ENCODE measurements around the gene POLR1G.
"Not testable (repeated sequence)": the region's sequence is repeated elsewhere in the genome, so short reads cannot be mapped to it uniquely, and the experiment has no call there.

The POLR1G gene

DNA sequence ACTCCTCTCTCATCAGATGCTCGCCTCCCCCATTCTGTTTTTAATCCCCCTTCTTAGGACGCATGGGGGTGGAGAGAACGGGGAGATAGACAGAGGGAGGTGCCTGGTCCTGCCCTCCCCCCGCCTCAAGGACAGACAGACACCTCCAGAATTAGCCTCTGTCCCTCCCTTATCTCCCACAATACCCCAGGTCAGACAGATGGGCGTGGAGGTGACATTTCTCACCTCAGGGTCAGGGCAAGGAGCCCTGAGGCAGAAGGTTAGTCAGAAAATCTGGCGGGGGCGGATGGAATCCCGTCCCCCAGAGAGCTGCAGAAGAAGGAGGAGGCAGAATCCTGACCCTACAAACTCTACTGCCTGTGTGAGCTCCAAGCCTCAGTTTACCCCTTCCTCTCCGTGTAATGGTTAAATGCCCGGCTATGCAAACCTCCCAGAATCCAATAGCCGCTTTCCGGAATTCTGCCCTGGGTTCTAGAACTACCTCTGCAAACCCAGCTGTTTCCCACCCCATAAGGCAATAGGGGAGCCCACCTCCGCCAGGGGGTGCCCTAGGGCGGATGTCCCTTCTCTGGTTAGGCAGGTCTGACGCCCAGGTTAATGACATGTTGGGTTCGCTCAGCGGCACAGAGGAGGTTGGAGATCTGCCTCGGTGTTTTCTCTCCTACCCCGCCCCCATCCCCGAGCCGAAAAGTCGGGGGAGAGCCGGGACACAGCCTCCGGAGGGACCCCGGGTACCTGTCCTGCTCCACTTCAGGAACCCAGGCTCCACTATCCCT, 2.5 kb upstream of the POLR1G start:
- Histone ChIP-seq H3K9me3 (ENCODE audit: control insufficient read depth, low read length) (no peaks in the 10 kb centered on the region), H3K4me1 (ENCODE audit: control insufficient read depth, insufficient read depth, low read length) (peaks cover 34% of the 10 kb centered on the region), H3K36me3 (ENCODE audit: control insufficient read depth, insufficient read depth, low read length) (no peaks in the 10 kb centered on the region), H3K27me3 (ENCODE audit: control insufficient read depth, insufficient read depth, low read length) (peaks cover 8% of the 10 kb centered on the region), H3K9ac (ENCODE audit: low read length) (peak overlapping the region; percentile 83), H3K4me3 (ENCODE audit: low read length) (peak overlapping the region; percentile 45)

GRCh38 chr19:45404557-45405434, 1.6 kb upstream of the POLR1G start, which contains the start of gene PPP1R13L:
Gene PPP1R13L (minus strand): TSS chr19:45405069. CDS start chr19:45398318, 6,751 bp downstream.
- H3K4me3 ChIP-seq (ENCODE audit: low read length) = peak within 1 kb of the TSS; percentile 45
- H3K27me3 ChIP-seq (ENCODE audit: control insufficient read depth, insufficient read depth, low read length) = peaks cover 8% of the 10 kb centered on the region
- peaks cover 34% of the 10 kb centered on the region for H3K4me1 ChIP-seq (ENCODE audit: control insufficient read depth, insufficient read depth, low read length)
- no peaks in the 10 kb centered on the region for H3K9me3 ChIP-seq (ENCODE audit: control insufficient read depth, low read length)
- no peaks in the 10 kb centered on the region for H3K36me3 ChIP-seq (ENCODE audit: control insufficient read depth, insufficient read depth, low read length)
- H3K9ac ChIP-seq (ENCODE audit: low read length) = peak within 1 kb of the TSS; percentile 83

DNA sequence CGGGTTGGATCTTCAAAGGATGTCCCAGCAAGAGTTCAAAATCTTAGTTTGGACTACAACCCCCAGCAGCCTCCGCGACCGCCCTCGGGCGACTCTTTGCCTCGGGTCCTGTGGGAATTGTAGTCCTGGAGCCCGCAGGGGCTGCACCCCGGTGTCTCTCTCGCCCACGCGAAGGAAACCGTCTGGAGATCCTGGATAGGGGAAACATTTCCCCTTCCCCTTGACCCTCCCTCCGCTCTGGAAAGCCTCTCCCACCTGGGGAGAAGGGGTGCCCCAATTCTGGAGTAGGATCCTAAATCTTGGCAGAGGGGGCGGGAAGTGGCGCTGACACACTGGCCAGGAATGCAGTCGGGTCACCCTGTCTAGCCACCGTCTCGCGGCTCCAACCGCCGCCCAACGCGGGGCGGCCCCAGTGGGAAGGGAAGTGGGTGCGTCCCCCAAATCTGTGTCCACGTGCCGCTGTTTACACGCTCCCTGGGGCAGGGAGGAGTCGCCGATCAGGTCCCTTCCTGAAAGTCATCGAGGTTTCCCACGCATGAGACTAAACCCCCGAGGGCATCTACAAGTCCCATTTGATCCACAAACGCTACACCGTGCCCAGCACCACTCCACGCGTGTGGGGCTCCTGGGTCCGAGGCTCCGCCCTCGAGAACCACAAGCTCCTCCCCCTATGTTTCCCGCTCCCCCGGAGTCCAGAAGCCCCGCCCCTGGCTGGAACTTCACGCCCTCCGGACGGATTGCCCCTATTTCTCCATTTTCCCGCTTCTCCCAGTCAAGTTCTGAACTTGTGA, 814 bp upstream of the POLR1G start:
- H3K4me1 ChIP-seq (ENCODE audit: control insufficient read depth, insufficient read depth, low read length) = peaks cover 34% of the 10 kb centered on the region
- H3K9me3 ChIP-seq (ENCODE audit: control insufficient read depth, low read length) = no peaks in the 10 kb centered on the region
- peak overlapping the region; percentile 83 for H3K9ac ChIP-seq (ENCODE audit: low read length)
- peak overlapping the region; percentile 45 for H3K4me3 ChIP-seq (ENCODE audit: low read length)
- no peaks in the 10 kb centered on the region for H3K36me3 ChIP-seq (ENCODE audit: control insufficient read depth, insufficient read depth, low read length)
- peaks cover 8% of the 10 kb centered on the region for H3K27me3 ChIP-seq (ENCODE audit: control insufficient read depth, insufficient read depth, low read length)

- peak overlapping the region; percentile 83 for H3K9ac ChIP-seq (ENCODE audit: low read length)
- peaks cover 8% of the 10 kb centered on the region for H3K27me3 ChIP-seq (ENCODE audit: control insufficient read depth, insufficient read depth, low read length)
- H3K9me3 ChIP-seq (ENCODE audit: control insufficient read depth, low read length) = no peaks in the 10 kb centered on the region
- H3K4me1 ChIP-seq (ENCODE audit: control insufficient read depth, insufficient read depth, low read length) = peaks cover 34% of the 10 kb centered on the region
- no peaks in the 10 kb centered on the region for H3K36me3 ChIP-seq (ENCODE audit: control insufficient read depth, insufficient read depth, low read length)
- H3K4me3 ChIP-seq (ENCODE audit: low read length) = peak overlapping the region; percentile 45
Observed at GRCh38 chr19:45407091-45407375, 589 bp downstream of the POLR1G start.

- not testable (repeated sequence) for H3K4me3 ChIP-seq (ENCODE audit: low read length); H3K9ac ChIP-seq (ENCODE audit: low read length); H3K36me3 ChIP-seq (ENCODE audit: control insufficient read depth, insufficient read depth, low read length); H3K27me3 ChIP-seq (ENCODE audit: control insufficient read depth, insufficient read depth, low read length); H3K9me3 ChIP-seq (ENCODE audit: control insufficient read depth, low read length)
- H3K4me1 ChIP-seq (ENCODE audit: control insufficient read depth, insufficient read depth, low read length) = peaks cover 33% of the 10 kb centered on the region
Observed at GRCh38 chr19:45407585-45407984, 1.1 kb downstream of the POLR1G start.

DNA sequence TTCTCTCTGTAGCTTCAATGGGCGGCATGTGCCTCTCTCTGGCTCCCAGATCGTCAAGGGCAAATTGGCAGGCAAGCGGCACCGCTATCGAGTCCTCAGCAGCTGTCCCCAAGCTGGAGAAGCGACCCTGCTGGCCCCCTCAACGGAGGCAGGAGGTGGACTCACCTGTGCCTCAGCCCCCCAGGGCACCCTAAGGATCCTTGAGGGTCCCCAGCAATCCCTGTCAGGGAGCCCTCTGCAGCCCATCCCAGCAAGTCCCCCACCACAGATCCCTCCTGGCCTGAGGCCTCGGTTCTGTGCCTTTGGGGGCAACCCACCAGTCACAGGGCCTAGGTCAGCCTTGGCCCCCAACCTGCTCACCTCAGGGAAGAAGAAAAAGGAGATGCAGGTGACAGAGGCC, 1.7 kb downstream of the POLR1G start:
- Histone ChIP-seq H3K9me3 (ENCODE audit: control insufficient read depth, low read length) (no peaks in the 10 kb centered on the region), H3K9ac (ENCODE audit: low read length) (no peak overlapping the region), H3K27me3 (ENCODE audit: control insufficient read depth, insufficient read depth, low read length) (peaks cover 8% of the 10 kb centered on the region), H3K36me3 (ENCODE audit: control insufficient read depth, insufficient read depth, low read length) (no peaks in the 10 kb centered on the region), H3K4me3 (ENCODE audit: low read length) (no peak overlapping the region), H3K4me1 (ENCODE audit: control insufficient read depth, insufficient read depth, low read length) (peaks cover 28% of the 10 kb centered on the region)

- Histone ChIP-seq H3K36me3 (ENCODE audit: control insufficient read depth, insufficient read depth, low read length) (no peaks in the 10 kb centered on the region), H3K4me3 (ENCODE audit: low read length) (no peak overlapping the region)
Observed at GRCh38 chr19:45408830-45409556, 2.5 kb downstream of the POLR1G start.

GRCh38 chr19:45409557-45409920, 3.1 kb downstream of the POLR1G start:
- H3K4me1 ChIP-seq (ENCODE audit: control insufficient read depth, insufficient read depth, low read length) = peaks cover 15% of the 10 kb centered on the region
- H3K27me3 ChIP-seq (ENCODE audit: control insufficient read depth, insufficient read depth, low read length) = peaks cover 3% of the 10 kb centered on the region
- H3K9me3 ChIP-seq (ENCODE audit: control insufficient read depth, low read length) = no peaks in the 10 kb centered on the region
- no peaks in the 10 kb centered on the region for H3K36me3 ChIP-seq (ENCODE audit: control insufficient read depth, insufficient read depth, low read length)
- H3K9ac ChIP-seq (ENCODE audit: low read length) = no peak overlapping the region
- H3K4me3 ChIP-seq (ENCODE audit: low read length) = no peak overlapping the region

More at GRCh38 chr19:45408830-45409556, 2.5 kb downstream of the POLR1G start:
- Histone ChIP-seq H3K9me3 (ENCODE audit: control insufficient read depth, low read length) (no peaks in the 10 kb centered on the region), H3K4me1 (ENCODE audit: control insufficient read depth, insufficient read depth, low read length) (peaks cover 19% of the 10 kb centered on the region), H3K27me3 (ENCODE audit: control insufficient read depth, insufficient read depth, low read length) (peaks cover 8% of the 10 kb centered on the region), H3K9ac (ENCODE audit: low read length) (no peak overlapping the region)

DNA sequence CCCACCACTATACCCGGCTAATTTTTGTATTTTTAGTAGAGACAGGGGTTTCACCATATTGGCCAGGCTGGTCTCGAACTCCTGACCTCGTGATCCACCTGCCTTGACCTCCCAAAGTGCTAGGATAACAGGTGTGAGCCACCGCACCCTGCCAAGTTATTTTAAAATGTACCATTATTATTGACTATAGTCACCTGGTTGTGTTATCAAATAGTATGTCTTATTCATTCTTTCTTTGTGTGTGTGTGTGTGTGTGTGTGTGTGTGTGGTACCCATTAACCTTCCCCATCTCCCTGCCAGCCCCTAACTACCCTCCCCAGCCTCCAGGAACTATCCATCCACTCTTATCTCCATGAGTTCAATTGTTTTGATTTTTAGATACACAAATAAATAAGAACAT, 3.9 kb downstream of the POLR1G start:
- not testable (repeated sequence) for H3K9me3 ChIP-seq (ENCODE audit: control insufficient read depth, low read length)

DNA sequence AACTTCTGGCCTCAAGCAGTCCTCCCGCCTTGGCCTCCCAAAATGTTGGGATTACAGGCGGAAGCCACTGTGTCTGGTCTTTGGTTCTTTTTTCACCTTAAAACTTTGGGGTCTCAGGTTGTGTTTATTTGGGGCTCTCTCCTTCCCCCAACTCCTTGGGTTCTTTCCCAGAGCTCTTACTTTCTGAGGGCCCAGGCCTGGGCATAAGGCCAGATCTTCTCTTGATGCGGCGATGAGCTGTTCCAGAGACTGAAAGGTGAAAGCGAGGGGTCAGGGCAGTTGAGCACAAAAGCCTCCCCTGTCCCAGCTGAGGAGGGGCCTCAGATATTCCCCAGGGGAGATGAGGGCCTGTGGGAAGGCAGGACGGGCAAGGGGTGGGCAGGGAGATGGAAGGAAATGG, 7.1 kb downstream of the POLR1G start:
- H3K36me3 ChIP-seq (ENCODE audit: control insufficient read depth, insufficient read depth, low read length) = no peaks in the 10 kb centered on the region
- H3K4me1 ChIP-seq (ENCODE audit: control insufficient read depth, insufficient read depth, low read length) = no peaks in the 10 kb centered on the region
- no peaks in the 10 kb centered on the region for H3K9me3 ChIP-seq (ENCODE audit: control insufficient read depth, low read length)
- H3K9ac ChIP-seq (ENCODE audit: low read length) = no peak overlapping the region
- no peaks in the 10 kb centered on the region for H3K27me3 ChIP-seq (ENCODE audit: control insufficient read depth, insufficient read depth, low read length)
- H3K4me3 ChIP-seq (ENCODE audit: low read length) = no peak overlapping the region

More for the DNA sequence above, 3.9 kb downstream of the POLR1G start:
- H3K4me1 ChIP-seq (ENCODE audit: control insufficient read depth, insufficient read depth, low read length); H3K4me3 ChIP-seq (ENCODE audit: low read length); H3K9ac ChIP-seq (ENCODE audit: low read length); H3K27me3 ChIP-seq (ENCODE audit: control insufficient read depth, insufficient read depth, low read length); H3K36me3 ChIP-seq (ENCODE audit: control insufficient read depth, insufficient read depth, low read length): not testable (repeated sequence)

GRCh38 chr19:45414468-45414867, 8.0 kb downstream of the POLR1G start:
- H3K9me3 ChIP-seq (ENCODE audit: control insufficient read depth, low read length) = no peaks in the 10 kb centered on the region
- H3K27me3 ChIP-seq (ENCODE audit: control insufficient read depth, insufficient read depth, low read length) = no peaks in the 10 kb centered on the region
- H3K4me1 ChIP-seq (ENCODE audit: control insufficient read depth, insufficient read depth, low read length) = no peaks in the 10 kb centered on the region
- H3K4me3 ChIP-seq (ENCODE audit: low read length) = no peak overlapping the region
- H3K9ac ChIP-seq (ENCODE audit: low read length) = no peak overlapping the region
- H3K36me3 ChIP-seq (ENCODE audit: control insufficient read depth, insufficient read depth, low read length) = no peaks in the 10 kb centered on the region

Data from mucosa of stomach (tissue), 1 donor.